HUES6 (cell line): ENCODE results near the gene HAGHL.

ENCODE experiments used
- H3K27ac ChIP-seq: 2 replicates; pipeline ENCODE4 v1.7.0; 2013; ENCODE audit warnings: low read depth, mild to moderate bottlenecking, low read length, inconsistent platforms
- H3K27me3 ChIP-seq: 2 replicates; pipeline ENCODE4 v1.6.1; 2013; ENCODE audit warnings: low read length; ENCODE audit not compliant: control insufficient read depth, insufficient read depth
- H3K36me3 ChIP-seq: 2 replicates; pipeline ENCODE4 v1.6.1; 2013; ENCODE audit warnings: low read length; ENCODE audit not compliant: control insufficient read depth, insufficient read depth
- H3K4me1 ChIP-seq: 2 replicates; pipeline ENCODE4 v1.6.1; 2013; ENCODE audit warnings: low read length; ENCODE audit not compliant: control insufficient read depth, insufficient read depth
- H3K4me3 ChIP-seq: 2 replicates; pipeline ENCODE4 v1.5.1; 2013; ENCODE audit warnings: low read depth, low read length
- H3K9ac ChIP-seq: one replicate; pipeline ENCODE4 v1.6.1; 2013; ENCODE audit warnings: mild to moderate bottlenecking, low read length
- H3K9me3 ChIP-seq: 2 replicates; pipeline ENCODE4 v1.6.1; 2013; ENCODE audit warnings: low read depth, low read length; ENCODE audit not compliant: control insufficient read depth, insufficient read depth

Gene HAGHL

DNA sequence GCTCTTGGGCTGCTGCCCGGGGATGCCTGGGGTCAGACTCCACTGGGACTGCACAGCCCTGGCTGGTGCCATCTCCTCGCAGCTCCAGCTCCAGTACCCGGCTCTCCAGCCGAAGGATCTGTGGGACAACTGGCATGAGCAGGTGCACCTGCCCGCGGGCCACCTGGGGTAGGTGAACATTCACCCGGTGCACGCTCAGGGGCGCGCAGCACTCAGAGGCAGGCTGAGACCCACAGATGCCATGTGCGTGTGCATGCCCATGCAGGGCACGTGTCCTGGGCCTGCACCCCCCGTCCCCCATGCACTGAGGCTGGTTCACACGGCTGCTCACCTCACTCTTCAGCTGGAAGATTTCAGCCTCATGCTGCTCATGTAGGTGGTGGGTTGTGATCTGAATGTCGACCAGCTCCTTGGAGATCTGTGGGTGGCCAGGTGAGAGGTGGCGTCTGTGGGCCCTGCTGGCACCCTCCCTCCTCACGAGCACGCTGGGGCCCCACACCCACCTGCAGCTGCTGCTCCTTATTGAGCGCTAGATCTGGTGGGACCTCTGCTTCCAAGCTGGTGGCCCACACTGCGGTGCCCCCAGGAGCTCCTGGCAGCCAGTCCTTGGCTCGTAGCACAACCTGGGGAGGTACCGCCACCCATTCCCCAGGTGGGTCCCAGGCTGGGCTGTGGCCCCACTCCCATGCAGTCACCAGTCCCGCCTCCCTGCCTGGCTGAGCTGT is 1.3 kb upstream of the HAGHL start:
- Histone ChIP-seq H3K36me3 (peaks cover 12% of the 10 kb centered on the region), H3K27ac (no peak overlapping the region), H3K9me3 (no peaks in the 10 kb centered on the region), H3K27me3 (peaks cover 19% of the 10 kb centered on the region), H3K4me1 (peaks cover 3% of the 10 kb centered on the region; the same call in 1 of the 2 replicates), H3K4me3 (peak overlapping the region; percentile 58), H3K9ac (no peak overlapping the region)

DNA sequence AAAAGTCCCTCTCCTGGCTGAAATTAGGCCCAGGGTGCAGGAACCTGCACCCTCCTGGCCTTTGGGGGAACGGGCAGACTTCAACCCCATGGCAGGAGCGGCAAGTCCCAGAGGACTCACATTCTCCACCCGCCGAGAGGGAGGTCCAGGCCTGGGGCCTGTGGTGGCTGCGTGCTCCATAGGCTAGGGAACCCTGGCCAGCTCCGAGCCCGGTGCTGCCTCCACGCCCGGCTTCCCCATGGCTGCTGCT is 793 bp upstream of the HAGHL start:
- peak overlapping the region; percentile 58 for H3K4me3 ChIP-seq

DNA sequence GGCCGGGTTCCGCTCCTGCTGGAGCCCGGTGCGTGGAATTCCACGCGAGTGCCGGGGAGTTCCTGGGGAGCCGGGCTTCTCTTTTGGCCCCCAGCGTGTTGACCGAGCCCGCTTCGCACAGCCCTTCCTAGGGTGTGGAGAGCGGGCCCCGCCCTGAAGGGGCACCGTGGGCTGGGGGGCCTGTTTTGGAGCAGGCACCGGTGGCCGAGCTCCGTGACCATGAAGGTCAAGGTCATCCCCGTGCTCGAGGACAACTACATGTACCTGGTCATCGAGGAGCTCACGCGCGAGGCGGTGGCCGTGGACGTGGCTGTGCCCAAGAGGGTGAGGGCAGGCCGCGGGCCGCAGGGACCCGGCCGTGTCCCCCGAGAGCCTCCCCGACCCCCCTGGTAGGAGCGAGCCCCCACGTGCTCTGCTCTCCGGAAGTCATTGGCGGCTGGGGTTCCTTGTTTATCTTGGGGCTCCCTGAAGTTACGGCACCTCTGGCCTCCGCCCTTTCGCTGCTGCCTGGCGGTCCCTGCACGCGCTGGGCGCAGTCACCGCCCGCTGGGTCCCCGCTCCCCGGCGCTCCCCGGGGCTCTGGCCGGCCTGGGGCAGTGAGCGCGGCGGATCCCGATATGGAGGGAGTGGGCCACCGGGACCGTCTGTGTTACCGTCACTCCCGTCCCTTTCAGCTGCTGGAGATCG is 528 bp downstream of the HAGHL start:
- peak overlapping the region; percentile 71 for H3K4me3 ChIP-seq
- H3K27ac ChIP-seq: no peak overlapping the region

More for the DNA sequence above, 793 bp upstream of the HAGHL start:
- no peaks in the 10 kb centered on the region for H3K9me3 ChIP-seq
- H3K36me3 ChIP-seq: peaks cover 16% of the 10 kb centered on the region
- H3K4me1 ChIP-seq: peaks cover 3% of the 10 kb centered on the region; the same call in 1 of the 2 replicates
- peaks cover 19% of the 10 kb centered on the region for H3K27me3 ChIP-seq
- H3K27ac ChIP-seq: no peak overlapping the region
- peak overlapping the region; percentile 5 for H3K9ac ChIP-seq

DNA sequence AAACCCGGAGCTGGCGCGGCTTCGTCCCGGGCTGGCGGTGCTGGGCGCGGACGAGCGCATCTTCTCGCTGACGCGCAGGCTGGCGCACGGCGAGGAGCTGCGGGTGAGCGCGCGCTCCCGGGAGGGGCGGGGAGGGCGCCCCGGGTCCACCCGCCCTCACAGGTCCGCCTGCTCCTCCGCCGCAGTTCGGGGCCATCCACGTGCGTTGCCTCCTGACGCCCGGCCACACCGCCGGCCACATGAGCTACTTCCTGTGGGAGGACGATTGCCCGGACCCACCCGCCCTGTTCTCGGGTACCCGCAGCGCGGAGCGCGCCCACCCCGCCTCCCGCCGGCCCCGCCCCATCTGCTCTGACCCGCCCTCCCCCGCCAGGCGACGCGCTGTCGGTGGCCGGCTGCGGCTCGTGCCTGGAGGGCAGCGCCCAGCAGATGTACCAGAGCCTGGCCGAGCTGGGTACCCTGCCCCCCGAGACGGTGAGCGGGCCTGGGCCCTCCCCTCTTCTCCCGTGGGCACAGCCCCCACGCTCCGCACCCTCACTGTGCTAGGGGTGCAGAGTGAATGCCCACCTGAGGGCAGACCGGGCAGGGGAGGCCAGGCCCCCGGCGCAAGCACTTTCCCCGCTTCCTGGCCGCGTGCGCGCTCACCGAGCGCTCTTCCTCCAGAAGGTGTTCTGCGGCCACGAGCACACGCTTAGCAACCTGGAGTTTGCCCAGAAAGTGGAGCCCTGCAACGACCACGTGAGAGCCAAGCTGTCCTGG is 1.4 kb downstream of the HAGHL start:
- H3K9ac ChIP-seq: peak overlapping the region; percentile 69

More for the DNA sequence above, 528 bp downstream of the HAGHL start:
- H3K36me3 ChIP-seq: peaks cover 17% of the 10 kb centered on the region
- no peaks in the 10 kb centered on the region for H3K9me3 ChIP-seq
- peaks cover 19% of the 10 kb centered on the region for H3K27me3 ChIP-seq
- H3K9ac ChIP-seq: peak overlapping the region; percentile 60
- H3K4me1 ChIP-seq: peaks cover 3% of the 10 kb centered on the region; the same call in 1 of the 2 replicates

DNA sequence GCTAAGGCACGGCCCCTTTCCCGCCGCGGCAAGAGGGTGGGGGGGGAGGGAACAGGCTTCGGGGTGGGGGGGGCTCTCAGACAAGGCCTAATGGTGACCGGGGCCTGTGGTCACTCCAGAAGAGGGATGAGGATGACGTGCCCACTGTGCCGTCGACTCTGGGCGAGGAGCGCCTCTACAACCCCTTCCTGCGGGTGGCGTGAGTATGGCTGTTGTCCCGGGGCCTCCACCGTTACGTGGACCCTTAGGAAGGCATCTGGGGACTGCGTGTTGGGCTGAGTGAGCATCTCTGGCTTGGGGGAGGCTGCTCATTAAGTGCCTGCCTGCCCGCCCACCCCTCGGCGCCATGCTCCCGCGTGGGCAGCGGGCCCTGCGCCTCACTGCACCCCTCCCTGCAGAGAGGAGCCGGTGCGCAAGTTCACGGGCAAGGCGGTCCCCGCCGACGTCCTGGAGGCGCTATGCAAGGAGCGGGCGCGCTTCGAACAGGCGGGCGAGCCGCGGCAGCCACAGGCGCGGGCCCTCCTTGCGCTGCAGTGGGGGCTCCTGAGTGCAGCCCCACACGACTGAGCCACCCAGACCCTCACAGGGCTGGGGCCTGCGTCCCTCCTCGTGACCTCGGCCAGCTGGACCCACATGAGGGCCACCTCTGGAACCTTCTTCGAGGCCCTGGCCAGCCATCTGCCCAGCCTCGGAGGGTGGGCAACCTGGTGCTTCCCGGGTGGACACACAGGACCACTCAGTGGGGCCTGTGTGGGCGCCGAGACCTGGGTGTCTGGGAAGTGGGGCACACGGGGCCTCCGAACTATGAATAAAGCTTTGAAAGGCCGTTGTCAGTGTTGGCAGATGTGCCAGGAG is 2.2 kb downstream of the HAGHL start:
- Histone ChIP-seq H3K36me3 (peaks cover 21% of the 10 kb centered on the region), H3K9me3 (no peaks in the 10 kb centered on the region), H3K9ac (no peak overlapping the region), H3K4me3 (peak overlapping the region; percentile 71), H3K27ac (no peak overlapping the region), H3K4me1 (peaks cover 3% of the 10 kb centered on the region; the same call in 1 of the 2 replicates), H3K27me3 (peaks cover 19% of the 10 kb centered on the region)

More for the DNA sequence above, 1.4 kb downstream of the HAGHL start:
- Histone ChIP-seq H3K4me3 (peak overlapping the region; percentile 71), H3K4me1 (peaks cover 3% of the 10 kb centered on the region; the same call in 1 of the 2 replicates), H3K27ac (no peak overlapping the region), H3K9me3 (no peaks in the 10 kb centered on the region), H3K27me3 (peaks cover 19% of the 10 kb centered on the region), H3K36me3 (peaks cover 15% of the 10 kb centered on the region)

DNA sequence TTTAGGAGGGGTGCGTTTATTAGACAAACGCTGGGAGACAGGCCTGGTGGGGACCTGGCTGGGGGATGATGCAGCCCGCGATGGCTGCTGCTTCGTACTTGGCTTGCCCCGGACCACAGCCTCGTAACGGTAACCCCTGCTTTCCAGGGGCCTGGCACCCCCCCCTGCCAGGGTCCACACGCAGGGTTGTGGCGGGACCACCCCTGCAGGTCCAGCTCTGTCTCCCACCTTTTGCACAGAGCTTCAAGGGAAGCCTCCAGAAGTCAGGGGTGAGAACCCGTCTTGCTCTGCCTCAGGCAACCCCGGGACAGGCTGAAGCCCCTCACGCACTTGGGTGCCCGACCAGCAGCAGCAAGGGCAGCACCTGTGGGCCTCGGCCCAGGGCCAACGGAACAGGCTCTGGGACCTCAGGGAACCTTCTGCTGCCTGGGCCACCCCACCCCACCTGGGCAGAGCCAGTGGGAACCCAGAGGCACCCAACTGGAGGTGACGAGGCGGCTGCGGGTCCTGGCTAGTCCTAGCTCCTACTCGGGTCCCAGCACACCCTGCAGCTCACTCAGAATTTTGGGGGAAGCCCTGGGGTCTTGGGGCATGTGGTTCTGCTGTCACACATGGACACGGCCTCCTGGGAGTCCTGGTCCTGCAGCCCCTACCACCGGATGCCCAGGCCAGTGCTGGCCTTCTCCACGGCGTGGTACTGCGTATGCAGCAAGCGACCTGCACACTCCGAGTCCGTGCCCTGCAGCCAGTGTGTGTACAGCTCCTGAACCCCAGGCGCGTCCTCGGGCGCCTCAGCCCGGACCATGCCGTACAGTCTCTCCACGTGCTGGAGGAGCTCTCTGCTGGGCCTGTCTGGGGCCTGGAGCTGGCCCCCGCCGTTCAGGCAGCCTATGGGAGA is 3.1 kb downstream of the HAGHL start:
- no peak overlapping the region for H3K27ac ChIP-seq
- peaks cover 19% of the 10 kb centered on the region for H3K27me3 ChIP-seq
- H3K9ac ChIP-seq: no peak overlapping the region
- no peaks in the 10 kb centered on the region for H3K9me3 ChIP-seq
- peaks cover 3% of the 10 kb centered on the region; the same call in 1 of the 2 replicates for H3K4me1 ChIP-seq
- no peak overlapping the region for H3K4me3 ChIP-seq
- H3K36me3 ChIP-seq: peaks cover 29% of the 10 kb centered on the region

DNA sequence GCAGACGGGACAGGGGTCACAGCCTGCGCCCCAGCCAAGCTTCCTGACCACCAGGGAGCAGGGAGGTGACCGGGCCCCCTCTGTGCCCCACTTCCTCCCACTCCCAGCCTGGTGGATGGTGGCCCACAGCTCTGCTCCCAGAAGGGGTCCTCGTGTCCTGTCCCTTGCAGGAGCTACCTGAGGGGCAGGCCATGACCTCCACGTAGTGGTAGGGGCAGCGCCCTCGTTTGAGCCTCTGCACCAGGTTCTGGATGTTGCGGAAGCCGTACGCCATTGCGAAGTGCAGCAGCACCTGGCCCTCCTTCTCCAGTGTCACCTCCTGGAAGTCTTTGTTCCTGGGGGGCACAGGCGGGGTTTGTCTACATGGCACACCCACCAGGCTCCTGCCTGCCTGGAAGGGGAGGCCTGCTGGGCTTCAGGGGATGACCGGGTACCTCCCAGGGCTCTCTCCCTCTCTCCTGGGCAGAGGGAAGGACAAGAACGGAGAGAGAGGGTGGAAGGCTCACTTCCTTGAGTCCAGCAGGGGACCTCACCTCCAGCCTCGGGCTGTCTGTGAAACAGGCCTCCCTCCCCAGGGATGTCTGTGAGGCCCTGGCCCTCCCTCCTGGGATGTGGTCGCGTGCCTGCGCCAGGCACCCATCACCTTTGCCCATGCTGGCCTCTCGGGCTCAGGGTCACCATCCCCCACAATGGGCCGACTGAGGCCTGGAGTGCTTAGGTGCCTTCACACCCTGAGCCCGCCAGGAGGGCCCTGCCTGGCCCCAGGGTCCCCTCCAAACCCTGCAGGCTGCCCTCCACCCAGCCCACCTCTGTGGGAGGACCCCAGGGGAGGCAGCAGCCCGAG is 4.0 kb downstream of the HAGHL start:
- Histone ChIP-seq H3K4me3 (no peak overlapping the region), H3K36me3 (peaks cover 38% of the 10 kb centered on the region), H3K27me3 (peaks cover 14% of the 10 kb centered on the region), H3K9ac (no peak overlapping the region), H3K4me1 (peaks cover 3% of the 10 kb centered on the region; the same call in 1 of the 2 replicates), H3K9me3 (no peaks in the 10 kb centered on the region), H3K27ac (no peak overlapping the region)

DNA sequence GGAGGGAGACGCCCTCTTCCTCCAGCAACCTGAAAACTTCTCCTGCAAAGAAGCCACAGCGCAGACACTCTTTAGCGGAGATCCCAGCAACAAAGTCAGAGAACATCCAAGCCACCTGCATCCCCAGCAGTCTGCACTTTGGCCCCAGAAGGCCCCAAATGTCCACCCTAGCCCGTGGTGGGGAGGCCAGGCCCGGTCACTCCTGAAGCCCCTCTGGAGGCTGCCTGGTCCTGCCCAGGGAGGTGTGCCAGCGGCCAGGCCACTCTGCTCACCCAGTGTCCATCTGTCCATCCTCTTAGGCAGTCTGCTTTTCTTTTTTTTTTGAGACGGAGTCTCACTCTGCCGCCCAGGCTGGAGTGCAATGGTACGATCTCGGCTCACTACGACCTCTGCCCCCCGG is 5.4 kb downstream of the HAGHL start:
- H3K4me1 ChIP-seq: peaks cover 3% of the 10 kb centered on the region; the same call in 1 of the 2 replicates
- no peak overlapping the region for H3K9ac ChIP-seq
- peaks cover 5% of the 10 kb centered on the region; the same call in 1 of the 2 replicates for H3K27me3 ChIP-seq
- no peaks in the 10 kb centered on the region for H3K9me3 ChIP-seq
- no peak overlapping the region for H3K4me3 ChIP-seq
- no peak overlapping the region for H3K27ac ChIP-seq
- peaks cover 50% of the 10 kb centered on the region for H3K36me3 ChIP-seq

DNA sequence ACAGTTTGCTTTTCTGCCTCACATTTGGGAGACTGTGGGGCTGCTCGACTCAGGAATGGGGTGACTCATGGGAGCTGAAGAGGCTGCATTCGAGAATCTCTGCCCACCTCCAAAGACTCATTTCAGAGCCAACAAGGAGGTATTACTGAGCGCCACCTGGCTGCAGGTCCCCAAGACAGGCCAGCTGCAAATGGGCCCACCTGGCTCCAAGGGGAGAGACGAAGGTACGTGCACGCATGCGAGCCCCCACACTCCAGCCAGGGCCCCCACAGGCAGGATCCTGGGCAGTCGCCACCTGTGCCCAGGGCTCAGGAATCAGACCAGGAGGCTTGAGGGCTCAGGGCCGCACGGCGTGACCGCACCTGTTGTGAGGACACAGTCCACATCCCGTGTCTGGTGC is 6.0 kb downstream of the HAGHL start:
- H3K4me3 ChIP-seq: no peak overlapping the region
- peaks cover 9% of the 10 kb centered on the region for H3K4me1 ChIP-seq
- peaks cover 52% of the 10 kb centered on the region for H3K36me3 ChIP-seq
- no peaks in the 10 kb centered on the region for H3K9me3 ChIP-seq
- no peak overlapping the region for H3K9ac ChIP-seq
- no peak overlapping the region for H3K27ac ChIP-seq
- H3K27me3 ChIP-seq: no peaks in the 10 kb centered on the region
